IPS-20b (cell line): ENCODE data around the gene GSTO2.

Source experiments
- H3K27ac ChIP-seq: one replicate; pipeline ENCODE4 v1.5.1; 2013; ENCODE audit warnings: low read length
- H3K27me3 ChIP-seq: 2 replicates; pipeline ENCODE4 v1.6.1; 2013; ENCODE audit warnings: mild to moderate bottlenecking, low read length, inconsistent platforms; ENCODE audit not compliant: insufficient read depth
- H3K36me3 ChIP-seq: 2 replicates; pipeline ENCODE4 v1.6.1; 2013; ENCODE audit warnings: low read depth, mild to moderate bottlenecking, inconsistent platforms, low read length, moderate library complexity; ENCODE audit not compliant: insufficient read depth
- H3K4me1 ChIP-seq: 2 replicates; pipeline ENCODE4 v1.6.1; 2013; ENCODE audit warnings: mild to moderate bottlenecking, control low read depth, inconsistent platforms, low read length, moderate library complexity; ENCODE audit not compliant: insufficient read depth
- H3K4me3 ChIP-seq: 2 replicates; pipeline ENCODE4 v1.5.1; 2013; ENCODE audit warnings: mild to moderate bottlenecking, low read length, inconsistent platforms
- H3K9ac ChIP-seq: 2 replicates; pipeline ENCODE4 v1.6.1; 2013; ENCODE audit warnings: low read depth, mild to moderate bottlenecking, inconsistent platforms, low read length, moderate library complexity
- H3K9me3 ChIP-seq: 2 replicates; pipeline ENCODE4 v1.6.1; 2013; ENCODE audit warnings: mild to moderate bottlenecking, low read depth, low read length, inconsistent platforms; ENCODE audit not compliant: insufficient read depth

Gene GSTO2

GRCh38 chr10:104340111-104340526, 71.1 kb downstream of the GSTO2 start:
- Histone ChIP-seq H3K4me3 (no peak overlapping the region), H3K27ac (no peak overlapping the region), H3K9me3 (no peaks in the 10 kb centered on the region), H3K4me1 (peaks cover 18% of the 10 kb centered on the region), H3K36me3 (no peaks in the 10 kb centered on the region), H3K9ac (no peak overlapping the region), H3K27me3 (peaks cover 9% of the 10 kb centered on the region)

- Histone ChIP-seq H3K9me3 (no peaks in the 10 kb centered on the region), H3K4me1 (peaks cover 17% of the 10 kb centered on the region), H3K27ac (no peak overlapping the region), H3K4me3 (no peak overlapping the region), H3K27me3 (peaks cover 9% of the 10 kb centered on the region), H3K36me3 (no peaks in the 10 kb centered on the region), H3K9ac (no peak overlapping the region)
Observed at GRCh38 chr10:104340641-104341040, 71.7 kb downstream of the GSTO2 start.

- Histone ChIP-seq H3K4me3 (no peak overlapping the region), H3K4me1 (peaks cover 12% of the 10 kb centered on the region), H3K9me3 (no peaks in the 10 kb centered on the region), H3K27ac (no peak overlapping the region), H3K27me3 (peaks cover 9% of the 10 kb centered on the region), H3K36me3 (no peaks in the 10 kb centered on the region), H3K9ac (no peak overlapping the region)
Observed at GRCh38 chr10:104342941-104343411, 74.0 kb downstream of the GSTO2 start.

- Histone ChIP-seq H3K4me1 (peaks cover 12% of the 10 kb centered on the region), H3K27ac (no peak overlapping the region), H3K4me3 (no peak overlapping the region), H3K27me3 (peaks cover 5% of the 10 kb centered on the region), H3K36me3 (no peaks in the 10 kb centered on the region), H3K9me3 (no peaks in the 10 kb centered on the region), H3K9ac (no peak overlapping the region)
Observed at GRCh38 chr10:104344219-104344618, 75.2 kb downstream of the GSTO2 start.

- peaks cover 12% of the 10 kb centered on the region for H3K4me1 ChIP-seq
- H3K9ac ChIP-seq = no peak overlapping the region
- H3K36me3 ChIP-seq = no peaks in the 10 kb centered on the region
- no peak overlapping the region for H3K4me3 ChIP-seq
- H3K9me3 ChIP-seq = no peaks in the 10 kb centered on the region
- H3K27ac ChIP-seq = no peak overlapping the region
- H3K27me3 ChIP-seq = no peaks in the 10 kb centered on the region
Observed at GRCh38 chr10:104345515-104345914, 76.5 kb downstream of the GSTO2 start.

- no peak overlapping the region for H3K27ac ChIP-seq
- H3K4me3 ChIP-seq = no peak overlapping the region
Observed at GRCh38 chr10:104345941-104346340, 77.0 kb downstream of the GSTO2 start.

GRCh38 chr10:104347295-104348045, 78.5 kb downstream of the GSTO2 start:
- Histone ChIP-seq H3K9ac (no peak overlapping the region), H3K27ac (no peak overlapping the region), H3K36me3 (no peaks in the 10 kb centered on the region), H3K9me3 (no peaks in the 10 kb centered on the region), H3K4me3 (no peak overlapping the region), H3K27me3 (no peaks in the 10 kb centered on the region), H3K4me1 (peaks cover 12% of the 10 kb centered on the region)

More at GRCh38 chr10:104345941-104346340, 77.0 kb downstream of the GSTO2 start:
- Histone ChIP-seq H3K9ac (no peak overlapping the region), H3K9me3 (no peaks in the 10 kb centered on the region), H3K4me1 (peaks cover 12% of the 10 kb centered on the region), H3K27me3 (no peaks in the 10 kb centered on the region), H3K36me3 (no peaks in the 10 kb centered on the region)

- Histone ChIP-seq H3K27me3 (peaks cover 6% of the 10 kb centered on the region; the same call in 1 of the 2 replicates), H3K4me1 (peaks cover 8% of the 10 kb centered on the region), H3K9ac (no peak overlapping the region), H3K36me3 (no peaks in the 10 kb centered on the region), H3K4me3 (no peak overlapping the region), H3K9me3 (no peaks in the 10 kb centered on the region), H3K27ac (no peak overlapping the region)
Observed at GRCh38 chr10:104348601-104349000, 79.6 kb downstream of the GSTO2 start.

GRCh38 chr10:104349623-104350126, 80.7 kb downstream of the GSTO2 start:
- Histone ChIP-seq H3K27me3 (peaks cover 17% of the 10 kb centered on the region), H3K9ac (peak overlapping the region; percentile 12; the same call in 1 of the 2 replicates), H3K9me3 (no peaks in the 10 kb centered on the region), H3K36me3 (no peaks in the 10 kb centered on the region), H3K4me3 (0 out of 2 replicates have a peak overlapping the region, but pooled peaks have one; percentile 15), H3K27ac (no peak overlapping the region), H3K4me1 (peaks cover 8% of the 10 kb centered on the region)

GRCh38 chr10:104350127-104350635, 81.2 kb downstream of the GSTO2 start:
- Histone ChIP-seq H3K4me3 (0 out of 2 replicates have a peak overlapping the region, but pooled peaks have one; percentile 15), H3K36me3 (no peaks in the 10 kb centered on the region), H3K4me1 (peaks cover 8% of the 10 kb centered on the region), H3K9me3 (no peaks in the 10 kb centered on the region), H3K27ac (no peak overlapping the region), H3K9ac (peak overlapping the region; percentile 12; the same call in 1 of the 2 replicates), H3K27me3 (peaks cover 22% of the 10 kb centered on the region)

GRCh38 chr10:104351061-104351702, 82.2 kb downstream of the GSTO2 start:
- H3K4me1 ChIP-seq = peaks cover 8% of the 10 kb centered on the region
- H3K27me3 ChIP-seq = peaks cover 24% of the 10 kb centered on the region
- H3K9me3 ChIP-seq = no peaks in the 10 kb centered on the region
- no peaks in the 10 kb centered on the region for H3K36me3 ChIP-seq
- no peak overlapping the region for H3K4me3 ChIP-seq
- H3K9ac ChIP-seq = no peak overlapping the region
- H3K27ac ChIP-seq = no peak overlapping the region
